Measurements from ENCODE around the gene PIGR.

Gene PIGR

GRCh38 chr1:206945779-206946178, 487 bp downstream of the PIGR start:
- no peak for ATAC-seq
- no peak for TF ChIP-seq SNAI2 (CRISPR knock-in tag; IDR thresholded peaks at IDR 0.05)
- no peak for TF ChIP-seq ARNTL (CRISPR knock-in tag; IDR thresholded peaks at IDR 0.05; ENCODE audit: borderline replicate concordance, low read depth)
- no peak for TF ChIP-seq ZFP30 (CRISPR knock-in tag; IDR thresholded peaks at IDR 0.05)

- ATAC-seq = no peak
- no peak for TF ChIP-seq BACH2 (CRISPR knock-in tag; IDR thresholded peaks at IDR 0.05; ENCODE audit: borderline replicate concordance)
These were observed 1.6 kb downstream of the PIGR start for GRCh38 chr1:206944703-206945102.

GRCh38 chr1:206941766-206942418, 4.4 kb downstream of the PIGR start:
- ATAC-seq = no peak
- TF ChIP-seq ZC3H10 (CRISPR knock-in tag; IDR thresholded peaks at IDR 0.05) (no peak), ZFP3 (CRISPR knock-in tag; IDR thresholded peaks at IDR 0.05) (no peak), ZNF70 (CRISPR knock-in tag; IDR thresholded peaks at IDR 0.05) (no peak), GLIS3 (CRISPR knock-in tag; IDR thresholded peaks at IDR 0.05) (no peak), TSHZ2 (CRISPR knock-in tag; IDR thresholded peaks at IDR 0.05) (no peak), OSR1 (CRISPR knock-in tag; IDR thresholded peaks at IDR 0.05) (no peak), ZNF565 (CRISPR knock-in tag; conservative IDR thresholded peaks at IDR 0.05; ENCODE audit: low read depth) (no peak), TOX (CRISPR knock-in tag; IDR thresholded peaks at IDR 0.05; ENCODE audit: borderline replicate concordance) (no peak), CSDC2 (CRISPR knock-in tag; IDR thresholded peaks at IDR 0.05) (no peak), ESRRG (CRISPR knock-in tag; IDR thresholded peaks at IDR 0.05) (no peak), POU6F1 (CRISPR knock-in tag; IDR thresholded peaks at IDR 0.05; ENCODE audit: borderline replicate concordance, low read depth) (no peak), ARNTL (CRISPR knock-in tag; IDR thresholded peaks at IDR 0.05; ENCODE audit: borderline replicate concordance, low read depth) (no peak), PATZ1 (CRISPR knock-in tag; IDR thresholded peaks at IDR 0.05; ENCODE audit: borderline replicate concordance) (no peak), CSRNP3 (CRISPR knock-in tag; IDR thresholded peaks at IDR 0.05) (no peak), ISL1 (CRISPR knock-in tag; IDR thresholded peaks at IDR 0.05) (no peak)

- no peak for ATAC-seq
- TF ChIP-seq CREB5 (CRISPR knock-in tag; IDR thresholded peaks at IDR 0.05; ENCODE audit: low read depth) (no peak), SNAI2 (CRISPR knock-in tag; IDR thresholded peaks at IDR 0.05) (no peak), PPARA (CRISPR knock-in tag; IDR thresholded peaks at IDR 0.05; ENCODE audit: borderline replicate concordance) (no peak), TSHZ2 (CRISPR knock-in tag; IDR thresholded peaks at IDR 0.05) (no peak), TCF4 (CRISPR knock-in tag; IDR thresholded peaks at IDR 0.05; ENCODE audit: borderline replicate concordance) (no peak), ZFP30 (CRISPR knock-in tag; IDR thresholded peaks at IDR 0.05) (no peak), OSR1 (CRISPR knock-in tag; IDR thresholded peaks at IDR 0.05) (no peak), CSRNP3 (CRISPR knock-in tag; IDR thresholded peaks at IDR 0.05) (no peak), ISL1 (CRISPR knock-in tag; IDR thresholded peaks at IDR 0.05) (no peak), ESRRG (CRISPR knock-in tag; IDR thresholded peaks at IDR 0.05) (no peak), TOX (CRISPR knock-in tag; IDR thresholded peaks at IDR 0.05; ENCODE audit: borderline replicate concordance) (no peak), GLIS3 (CRISPR knock-in tag; IDR thresholded peaks at IDR 0.05) (no peak), CSDC2 (CRISPR knock-in tag; IDR thresholded peaks at IDR 0.05) (no peak), ZFP3 (CRISPR knock-in tag; IDR thresholded peaks at IDR 0.05) (no peak), ZNF565 (CRISPR knock-in tag; conservative IDR thresholded peaks at IDR 0.05; ENCODE audit: low read depth) (no peak), ARNTL (CRISPR knock-in tag; IDR thresholded peaks at IDR 0.05; ENCODE audit: borderline replicate concordance, low read depth) (no peak)
These were observed 5.7 kb downstream of the PIGR start for GRCh38 chr1:206940588-206940936.

Measured in SK-N-SH treated with all-trans-retinoic acid at 6 μM for 48 hours (cell line).